IMR-90 (cell line): ENCODE data around the gene PJA1. TPM values are rescaled to one million over a fixed set of nuclear protein-coding genes. Genes with fewer than 3 reads are reported as not detected.

Experiments used
- ATAC-seq: fragments of 200-7000 bp; cut with Tn5 transposase; 2 replicates; pipeline ENCODE4 v1.9.1; 2020; ENCODE audit warnings: low read depth, mild to moderate bottlenecking, moderate library complexity
- BruUV-seq: library from RNA; stranded (reverse); fragments of 400-500 nt; replicated peaks from 2 replicates; lab custom pipeline; 2021; lab: Mats Ljungman, UMichigan
- CTCF ChIA-PET: fragments of 300-600 bp; formaldehyde crosslinking; extraction: SDS; loops from one replicate; lab custom pipeline; 2021; ENCODE audit warnings: antibody characterized with exemption; lab: Yijun Ruan, JAX
- POLR2A ChIA-PET: fragments of 300-600 bp; sonication (Branson Sonifier 250); formaldehyde crosslinking; loops from one replicate; lab custom pipeline; 2022; ENCODE audit warnings: antibody characterized with exemption; ENCODE audit not compliant: unreplicated experiment; lab: Charles Lee
- DNase-seq: peaks from one replicate; pipeline ENCODE4 v3.0.0; 2013
- H2AFZ ChIP-seq: replicated peaks from 2 replicates; pipeline ENCODE3; 2013; ENCODE audit warnings: low read length, mild to moderate bottlenecking; ENCODE audit not compliant: poor library complexity
- H2AK5ac ChIP-seq: 2 replicates; pipeline ENCODE4 v1.6.1; 2013; ENCODE audit warnings: low read depth, low read length, inconsistent platforms
- H2AK9ac ChIP-seq: replicated peaks from 2 replicates; pipeline ENCODE3; 2013; ENCODE audit warnings: mild to moderate bottlenecking, low read depth, low read length, moderate library complexity; ENCODE audit not compliant: poor library complexity
- H2BK120ac ChIP-seq: 2 replicates; pipeline ENCODE4 v1.6.1; 2013; ENCODE audit warnings: low read depth, low read length, inconsistent platforms
- H2BK15ac ChIP-seq: 3 replicates; pipeline ENCODE4 v1.6.1; 2013; ENCODE audit warnings: low read depth, low read length, inconsistent platforms
- H2BK20ac ChIP-seq: 2 replicates; pipeline ENCODE4 v1.6.1; 2013; ENCODE audit warnings: low read depth, mild to moderate bottlenecking, inconsistent platforms, low read length, moderate library complexity
- H2BK5ac ChIP-seq: 2 replicates; pipeline ENCODE4 v1.6.1; 2013; ENCODE audit warnings: mild to moderate bottlenecking, low read depth, low read length, inconsistent platforms; ENCODE audit not compliant: poor library complexity, severe bottlenecking
- H3K14ac ChIP-seq: replicated peaks from 2 replicates; pipeline ENCODE4 v1.6.1; 2013; ENCODE audit warnings: low read depth, low read length, inconsistent platforms
- H3K18ac ChIP-seq: 2 replicates; pipeline ENCODE4 v1.6.1; 2013; ENCODE audit warnings: low read depth, low read length, control low read depth
- H3K23ac ChIP-seq: 2 replicates; pipeline ENCODE4 v1.6.1; 2013; ENCODE audit warnings: low read depth, low read length, inconsistent platforms
- H3K27ac ChIP-seq: 2 replicates; pipeline ENCODE4 v1.5.1; 2013; ENCODE audit warnings: mild to moderate bottlenecking, control low read depth, low read length; ENCODE audit not compliant: insufficient read depth
- H3K27me3 ChIP-seq: 2 replicates; pipeline ENCODE4 v1.6.1; 2013; ENCODE audit warnings: low read length; ENCODE audit not compliant: control insufficient read depth, insufficient read depth
- H3K36me3 ChIP-seq: 2 replicates; pipeline ENCODE4 v1.6.1; 2013; ENCODE audit warnings: low read length, mixed read lengths; ENCODE audit not compliant: control insufficient read depth, insufficient read depth
- H3K4ac ChIP-seq: 2 replicates; pipeline ENCODE4 v1.6.1; 2013; ENCODE audit warnings: low read depth, low read length, inconsistent platforms
- H3K4me1 ChIP-seq: 2 replicates; pipeline ENCODE4 v1.6.1; 2013; ENCODE audit warnings: low read length, mixed read lengths; ENCODE audit not compliant: control insufficient read depth, insufficient read depth
- H3K4me2 ChIP-seq: 2 replicates; pipeline ENCODE4 v1.6.1; 2013; ENCODE audit warnings: low read depth, mild to moderate bottlenecking, control low read depth, low read length, moderate library complexity
- H3K4me3 ChIP-seq: 2 replicates; pipeline ENCODE4 v1.5.1; 2013; ENCODE audit warnings: low read depth, mild to moderate bottlenecking, control low read depth, low read length, moderate library complexity; ENCODE audit not compliant: insufficient read depth
- H3K56ac ChIP-seq: 2 replicates; pipeline ENCODE4 v1.6.1; 2013; ENCODE audit warnings: low read length, inconsistent platforms; ENCODE audit not compliant: insufficient read depth; ENCODE audit errors: extremely low read depth
- H3K79me1 ChIP-seq, 2 experiments: 2 replicates each; pipeline ENCODE4 v1.6.1; 2013; ENCODE audit warnings: low read length in 2 of 2, inconsistent platforms in 1 of 2, low read depth in 1 of 2
- H3K9ac ChIP-seq: 2 replicates; pipeline ENCODE4 v1.6.1; 2013; ENCODE audit warnings: low read depth, low read length, control low read depth
- H3K9me1 ChIP-seq: 2 replicates; pipeline ENCODE4 v1.6.1; 2013; ENCODE audit warnings: low read length, inconsistent platforms; ENCODE audit not compliant: insufficient read depth
- H3K9me3 ChIP-seq: 2 replicates; pipeline ENCODE4 v1.6.1; 2013; ENCODE audit warnings: low read length; ENCODE audit not compliant: control insufficient read depth, insufficient read depth
- H4K20me1 ChIP-seq: 2 replicates; pipeline ENCODE4 v1.6.1; 2013; ENCODE audit warnings: low read length, inconsistent platforms; ENCODE audit not compliant: insufficient read depth
- H4K5ac ChIP-seq: 2 replicates; pipeline ENCODE4 v1.6.1; 2013; ENCODE audit warnings: mild to moderate bottlenecking, low read depth, low read length, control low read depth
- H4K8ac ChIP-seq, 2 experiments: 2 replicates each; pipeline ENCODE4 v1.6.1; 2013; ENCODE audit warnings: low read depth in 2 of 2, low read length in 2 of 2, control low read depth in 1 of 2, inconsistent platforms in 1 of 2
- H4K91ac ChIP-seq: 2 replicates; pipeline ENCODE4 v1.6.1; 2013; ENCODE audit warnings: low read depth, low read length, inconsistent platforms; ENCODE audit not compliant: insufficient read depth
- CTCF ChIP-seq: conservative IDR thresholded peaks from 2 replicates; pipeline ENCODE4 v1.5.1; 2012; ENCODE audit warnings: mild to moderate bottlenecking, low read depth, low read length, improper control_type of control experiment
- ELK1 ChIP-seq: fragments of 150-350 bp; IDR thresholded peaks from 2 replicates; pipeline ENCODE4 v1.6.1; 2016; ENCODE audit warnings: low read depth, mild to moderate bottlenecking, low read length, moderate library complexity, borderline replicate concordance
- FOS ChIP-seq: fragments of 150-350 bp; IDR thresholded peaks from 2 replicates; pipeline ENCODE4 v1.6.1; 2016; ENCODE audit warnings: low read depth, low read length
- MAFK ChIP-seq: IDR thresholded peaks from 2 replicates; pipeline ENCODE4 v1.6.1; 2012; ENCODE audit warnings: low read depth, low read length, improper control_type of control experiment
- POLR2A ChIP-seq: IDR thresholded peaks from 2 replicates; pipeline ENCODE4 v1.6.1; 2012; ENCODE audit warnings: mild to moderate bottlenecking, low read depth, low read length
- RCOR1 ChIP-seq: IDR thresholded peaks from 2 replicates; pipeline ENCODE4 v1.6.1; 2012; ENCODE audit warnings: mild to moderate bottlenecking, low read length, improper control_type of control experiment; ENCODE audit not compliant: insufficient replicate concordance
- RFX5 ChIP-seq: IDR thresholded peaks from 2 replicates; pipeline ENCODE4 v1.8.0; 2012; ENCODE audit warnings: low read depth, mild to moderate bottlenecking, low read length, moderate library complexity
- SMC3 ChIP-seq: fragments of 150-350 bp; IDR thresholded peaks from 2 replicates; pipeline ENCODE4 v1.6.1; 2016; ENCODE audit warnings: low read depth, mild to moderate bottlenecking, antibody characterized with exemption, low read length, moderate library complexity
- WGBS, 2 experiments: methylation state at CpG; one replicate each; pipeline versions ENCODE4 v1.1.5 to v1.1.7; 2013; ENCODE audit warnings: missing lambda C conversion rate in 2 of 2; ENCODE audit not compliant: insufficient read length in 1 of 2; ENCODE audit errors: extremely low coverage in 2 of 2; 5-methylcytosine and 5-hydroxymethylcytosine counted together
- dilution Hi-C: fragments of 300-500 bp; cut with HindIII; formaldehyde crosslinking; loops from one replicate; pipeline ENCODE4 v1.14.3; 2018; ENCODE audit warnings: low sequenced_read_pairs; ENCODE audit not compliant: unreplicated experiment
- in situ Hi-C: fragments of 300-500 bp; cut with MboI; formaldehyde crosslinking; loops from 3 replicates; pipeline ENCODE4 v1.14.3; 2019; ENCODE audit warnings: low sequenced_read_pairs, inconsistent platforms, mixed read lengths
- intact Hi-C: fragments of 100-400 bp; cut with micrococcal nuclease; formaldehyde crosslinking; loops from 2 replicates; pipeline ENCODE4 v1.10.0; 2022
- polyA plus RNA-seq, 3 experiments: library from polyadenylated mRNA; depleted of rRNA; stranded (reverse); fragments of >200 nt; gene quantifications; 2 replicates each; pipeline ENCODE4 v1.2.3, GENCODE V29; 2012; ENCODE audit warnings: low replicate concordance in 1 of 3
- total RNA-seq: library from RNA; depleted of rRNA; stranded (reverse); fragments of >200 nt; gene quantifications from 2 replicates; pipeline ENCODE4 v1.2.3, GENCODE V29; 2012

Gene PJA1
- total and polyA plus RNA-seq, 2 of the 4 experiments (the other 2 are of a cell fraction) = 15.1 to 24.4 TPM

- intact Hi-C loops (no loop called here), in situ Hi-C loops (no loop called here), dilution Hi-C loops (no loop called here)
- H3K14ac ChIP-seq = no peak overlapping the region
- no TSS peak for BruUV-seq
- no peak overlapping the region for H3K18ac ChIP-seq
- H3K9ac ChIP-seq = no peak overlapping the region
- no peak overlapping the region for H4K8ac ChIP-seq
- H3K27me3 ChIP-seq = peaks cover 48% of the 10 kb centered on the region
- WGBS, 2 experiments = 0% methylated on average over 1 of the region's 12 CpGs; no CpG with 5 or more reads in 1 of the 2 experiments
- H2AK5ac ChIP-seq = no peak overlapping the region
- no peak overlapping the region for H2AK9ac ChIP-seq
- H2BK20ac ChIP-seq = no peak overlapping the region
- H3K4me2 ChIP-seq = no peak overlapping the region
- no peak overlapping the region for H3K27ac ChIP-seq
- no peaks in the 10 kb centered on the region for H3K79me1 ChIP-seq
- no peaks in the 10 kb centered on the region for H3K4me1 ChIP-seq
- ChIA-PET POLR2A (no interaction called here), CTCF (interaction anchor here (0.6 to 2.0 kb wide), 2 partner anchors 11 to 22 kb away, joined by 3 to 7 read pairs; no protein-coding TSS in a partner anchor)
- no peak overlapping the region for H2BK120ac ChIP-seq
- no peak overlapping the region for H3K23ac ChIP-seq
- H3K9me1 ChIP-seq = no peaks in the 10 kb centered on the region
- H4K91ac ChIP-seq = no peak overlapping the region
- H3K56ac ChIP-seq = no peak overlapping the region
- H4K5ac ChIP-seq = no peak overlapping the region
- no peak overlapping the region for H2BK5ac ChIP-seq
- H2BK15ac ChIP-seq = no peak overlapping the region
- H2AFZ ChIP-seq = no peak overlapping the region
- TF ChIP-seq RFX5 = no peak
- TF ChIP-seq MAFK = no peak
- TF ChIP-seq CTCF = no peak
- no peak for TF ChIP-seq POLR2A
- TF ChIP-seq FOS = no peak
- TF ChIP-seq SMC3 = no peak
- TF ChIP-seq RCOR1 = no peak
- no peak for TF ChIP-seq ELK1
- no peaks in the 10 kb centered on the region for H3K36me3 ChIP-seq
- ATAC-seq (no peak), DNase-seq (peak; percentile 29)
- H4K20me1 ChIP-seq = no peaks in the 10 kb centered on the region
- no peak overlapping the region for H3K4ac ChIP-seq
- H3K4me3 ChIP-seq = no peak overlapping the region
- H3K9me3 ChIP-seq = peaks cover 2% of the 10 kb centered on the region
These were observed 14.2 kb upstream of the PJA1 start for GRCh38 chrX:69179380-69179911.
